Effector CD4-positive, alpha-beta T cell (primary cell): Measurements from ENCODE around the gene GHRHR.

ENCODE experiments used
- DNase-seq: peaks from one replicate; pipeline ENCODE4 v3.0.0-alpha.2; 2020

GHRHR gene

GRCh38 chr7:30969604-30969970, 5.8 kb downstream of the GHRHR start:
- no peak for DNase-seq

DNA sequence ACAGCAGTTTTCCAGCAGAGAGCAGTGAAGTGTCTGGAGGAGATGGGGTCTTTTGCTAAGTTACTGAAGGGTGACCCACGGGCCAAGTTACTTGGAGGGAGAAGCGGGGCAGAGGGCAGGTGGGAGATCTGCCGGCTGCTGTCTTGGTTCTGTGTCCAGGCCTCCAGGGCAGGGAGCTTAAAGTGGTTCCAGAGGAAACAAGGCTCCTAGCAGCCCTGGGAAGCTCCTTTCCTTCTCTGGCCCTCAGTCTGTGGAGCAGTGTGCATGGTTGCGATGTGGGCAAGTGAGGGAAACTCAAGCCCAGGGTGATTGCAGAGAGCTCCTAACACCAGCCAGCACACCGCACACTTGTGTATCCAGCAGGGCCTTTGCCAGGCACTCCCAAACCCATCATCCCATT, 6.3 kb downstream of the GHRHR start:
- no peak for DNase-seq

GRCh38 chr7:30970594-30971094, 6.9 kb downstream of the GHRHR start:
- DNase-seq, result no peak

- no peak for DNase-seq
Observed at GRCh38 chr7:30971440-30971839, 7.7 kb downstream of the GHRHR start.

GRCh38 chr7:30971840-30972563, 8.2 kb downstream of the GHRHR start:
- DNase-seq, result no peak

- DNase-seq, result no peak
Observed at GRCh38 chr7:30973292-30973691, 9.5 kb downstream of the GHRHR start.

DNA sequence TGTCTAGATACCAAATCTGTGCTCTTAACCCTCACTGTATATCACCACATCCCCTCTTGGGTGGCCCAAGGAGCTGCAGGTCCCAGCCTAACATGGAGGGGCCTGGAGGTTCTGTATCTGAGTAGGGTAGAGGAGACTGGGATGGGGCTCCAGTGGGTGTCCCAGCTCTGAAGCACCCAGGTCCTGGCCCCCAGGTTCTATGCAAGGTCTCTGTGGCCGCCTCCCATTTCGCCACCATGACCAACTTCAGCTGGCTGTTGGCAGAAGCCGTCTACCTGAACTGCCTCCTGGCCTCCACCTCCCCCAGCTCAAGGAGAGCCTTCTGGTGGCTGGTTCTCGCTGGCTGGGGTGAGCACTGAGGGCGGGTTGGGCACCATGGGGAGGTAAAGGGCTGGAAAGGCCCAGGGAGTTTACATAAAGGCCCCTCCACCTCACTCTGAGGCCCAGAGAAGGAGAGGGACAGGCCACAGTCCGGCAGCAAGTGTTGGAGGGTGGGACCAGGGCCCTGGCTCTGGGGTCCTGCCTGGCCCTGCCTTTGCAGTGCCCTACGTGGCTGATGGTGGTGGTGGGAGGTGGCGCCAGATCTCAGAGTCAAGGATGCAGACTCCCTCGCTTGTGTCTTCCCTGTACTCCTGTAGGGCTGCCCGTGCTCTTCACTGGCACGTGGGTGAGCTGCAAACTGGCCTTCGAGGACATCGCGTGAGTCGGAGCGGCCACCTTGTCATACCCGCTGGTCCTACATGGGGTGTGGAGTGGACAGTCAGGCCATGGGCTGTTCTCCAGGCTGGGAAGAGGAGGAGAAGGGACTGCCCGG, 10.2 kb downstream of the GHRHR start:
- no peak for DNase-seq

DNA sequence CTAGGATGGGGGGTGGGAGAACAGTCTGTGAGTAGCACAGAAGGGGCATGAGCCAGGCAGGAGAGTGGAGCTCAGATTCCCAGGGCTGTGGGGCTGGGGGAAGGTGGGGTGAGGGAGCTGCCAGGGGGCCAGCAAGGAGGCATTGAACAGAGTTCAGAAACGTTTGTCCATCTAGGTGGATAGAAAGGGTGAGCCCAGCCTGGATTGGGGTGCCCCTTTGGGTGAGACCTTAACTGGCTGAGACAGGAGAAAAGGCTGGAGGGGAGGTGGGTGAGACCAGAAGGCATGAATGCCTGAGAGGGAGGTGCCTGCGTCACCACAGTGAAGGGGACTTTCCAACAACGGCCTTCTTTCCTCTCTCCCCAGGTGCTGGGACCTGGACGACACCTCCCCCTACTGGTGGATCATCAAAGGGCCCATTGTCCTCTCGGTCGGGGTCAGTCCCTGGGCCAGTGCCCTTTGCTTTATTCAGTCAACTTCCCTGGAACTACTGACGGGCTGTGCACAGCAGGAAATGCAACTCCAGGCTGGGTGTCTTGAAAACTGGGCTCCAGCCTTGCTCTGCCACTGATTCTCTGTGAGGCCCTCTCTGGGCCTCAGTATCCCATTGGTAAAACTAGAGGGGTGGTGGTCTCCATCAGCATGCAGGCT, 11.0 kb downstream of the GHRHR start:
- DNase-seq, result no peak

DNA sequence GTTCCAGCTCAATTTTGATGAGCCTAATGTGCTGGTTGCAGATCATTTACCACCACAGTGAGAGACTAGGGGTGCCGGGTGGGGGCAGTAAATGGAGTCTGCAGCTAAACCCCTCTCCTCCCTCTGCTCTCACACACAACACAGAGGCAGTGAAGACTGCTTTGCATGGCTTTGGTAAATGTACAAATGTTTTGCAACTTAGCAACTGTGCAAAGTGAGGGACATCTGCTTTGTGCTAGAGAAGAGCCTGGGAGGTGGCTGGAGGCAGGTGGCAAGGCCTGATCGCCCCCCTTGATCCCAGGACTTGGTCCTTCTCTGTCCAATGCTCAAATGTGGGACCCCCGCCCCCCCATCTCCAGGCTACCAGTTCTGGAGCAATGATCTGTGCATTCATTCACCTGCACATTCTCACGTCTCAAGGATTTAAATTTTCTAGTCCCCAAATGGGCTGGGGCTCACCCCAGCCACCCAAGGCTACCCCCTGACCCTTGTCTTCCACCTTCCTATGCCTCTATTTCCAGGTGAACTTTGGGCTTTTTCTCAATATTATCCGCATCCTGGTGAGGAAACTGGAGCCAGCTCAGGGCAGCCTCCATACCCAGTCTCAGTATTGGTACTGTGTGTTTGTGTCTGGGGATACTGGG, 11.6 kb downstream of the GHRHR start:
- DNase-seq, result no peak

- DNase-seq, result no peak
Observed at GRCh38 chr7:30976381-30976780, 12.6 kb downstream of the GHRHR start.

- no peak for DNase-seq
Observed at GRCh38 chr7:30977222-30977621, 13.5 kb downstream of the GHRHR start.

- no peak for DNase-seq
Observed at GRCh38 chr7:30977896-30978564, 14.3 kb downstream of the GHRHR start.

- DNase-seq, result no peak
Observed at GRCh38 chr7:30979027-30979426, 15.3 kb downstream of the GHRHR start.

DNA sequence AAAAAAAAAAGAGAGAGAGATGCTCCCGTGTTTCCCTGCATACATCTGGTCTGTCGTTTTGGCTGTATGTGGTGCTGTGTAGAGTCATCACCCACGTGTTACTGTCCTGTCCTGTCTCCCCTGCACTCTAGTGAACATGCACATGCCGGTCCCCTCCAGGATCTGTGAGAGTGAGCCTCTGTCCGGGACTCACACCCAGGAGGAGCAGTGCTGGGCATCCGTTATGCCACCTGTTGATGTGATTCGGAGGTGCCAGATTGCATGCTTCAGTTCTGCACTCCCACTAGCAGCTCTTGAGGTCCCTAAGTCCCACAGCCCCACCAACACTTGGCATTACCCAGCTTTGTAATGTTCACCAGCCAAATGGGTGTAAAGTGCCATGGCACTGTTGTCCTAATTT, 16.4 kb downstream of the GHRHR start:
- no peak for DNase-seq

GRCh38 chr7:30980751-30981150, 17.0 kb downstream of the GHRHR start:
- DNase-seq, result no peak

GRCh38 chr7:30983042-30983913, 19.5 kb downstream of the GHRHR start:
- peak; percentile 59 for DNase-seq

DNA sequence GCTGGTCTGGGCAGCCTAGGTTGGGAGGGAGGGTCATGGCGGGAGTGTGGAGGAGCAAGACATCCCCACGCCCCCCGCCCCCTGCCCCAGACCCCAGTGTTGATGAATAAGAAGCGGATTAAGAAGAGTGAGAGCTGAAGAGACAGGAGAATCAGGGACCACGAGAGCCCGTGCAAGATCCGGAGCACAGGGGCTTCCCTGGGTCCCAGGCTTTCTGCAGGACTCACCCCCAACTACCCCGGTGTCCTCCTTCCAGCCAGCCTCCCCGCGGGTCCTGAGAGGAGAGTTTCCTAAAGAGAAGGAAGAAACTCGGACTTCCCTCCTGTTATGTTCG, 20.1 kb downstream of the GHRHR start:
- no peak for DNase-seq

DNA sequence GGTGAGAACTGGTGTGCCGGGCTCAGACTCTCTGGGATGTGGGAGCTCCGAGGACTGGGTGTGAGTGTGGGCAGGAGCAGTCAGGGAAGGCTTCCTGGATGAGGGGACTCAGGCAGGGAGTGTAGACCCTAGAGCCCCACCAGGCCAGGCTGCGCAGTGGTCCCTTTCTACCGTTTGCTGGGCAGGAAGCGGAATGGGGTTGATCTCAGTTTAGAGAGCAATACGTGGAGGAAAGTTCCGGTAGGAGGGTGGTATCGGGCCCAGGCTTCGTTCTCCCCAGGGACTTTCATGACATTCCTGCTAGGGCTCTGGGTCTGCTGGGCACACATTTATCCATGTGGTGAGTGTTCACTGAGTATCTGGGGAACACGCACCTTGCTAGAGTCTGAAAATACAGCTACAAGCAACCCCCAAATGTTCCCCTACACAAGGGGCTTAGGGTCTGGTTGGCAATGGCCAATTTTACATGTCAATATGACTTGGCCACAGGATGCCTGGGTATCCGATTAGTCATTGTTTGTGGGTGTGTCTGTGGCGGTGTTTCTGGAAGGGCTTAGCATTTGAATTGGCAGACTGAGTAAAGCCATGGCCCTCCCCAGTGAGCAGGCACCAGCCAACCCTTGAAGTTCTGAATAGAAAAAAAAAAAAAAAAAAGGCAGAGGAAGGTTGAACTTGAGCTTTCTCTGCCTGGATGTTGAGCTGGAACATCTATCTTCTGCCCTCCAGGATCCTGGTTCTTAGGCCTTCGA, 20.8 kb downstream of the GHRHR start:
- no peak for DNase-seq

DNA sequence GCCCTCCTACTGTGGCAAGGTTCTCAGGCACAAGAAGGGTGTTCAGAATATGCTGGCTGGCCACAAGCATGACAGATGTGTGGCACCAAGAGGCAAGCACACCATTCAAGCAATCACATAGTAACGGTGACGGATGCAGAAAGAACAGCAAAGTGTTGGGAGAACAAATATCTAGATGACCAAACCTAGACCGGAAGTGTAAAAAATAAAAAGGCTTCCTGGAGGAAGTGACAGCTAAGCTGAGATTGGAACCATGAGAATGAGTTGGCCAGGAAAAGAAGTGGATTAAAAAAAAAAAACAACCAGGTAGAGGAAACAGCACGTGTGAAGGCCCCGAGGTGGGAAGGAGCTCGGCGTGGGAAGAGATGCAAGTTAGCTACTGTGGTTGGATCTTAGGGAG, 22.0 kb downstream of the GHRHR start:
- no peak for DNase-seq

- no peak for DNase-seq
Observed at GRCh38 chr7:30986331-30986730, 22.6 kb downstream of the GHRHR start.

GRCh38 chr7:30986738-30987137, 23.0 kb downstream of the GHRHR start:
- DNase-seq, result no peak
